Activated CD4-positive, alpha-beta T cell treated with anti-CD3 and anti-CD28 coated beads, Interleukin-2, amount 50 U/mL, for 16 hours (primary cell): ENCODE data around the gene EPN2.

Experiments
- DNase-seq: peaks from one replicate; pipeline ENCODE4 v3.0.0-alpha.2; 2020

The EPN2 gene

GRCh38 chr17:19296786-19297778, 59.9 kb downstream of the EPN2 start:
- DNase-seq: no peak

- DNase-seq: no peak
Observed at GRCh38 chr17:19298569-19299213, 61.5 kb downstream of the EPN2 start.

GRCh38 chr17:19299214-19299747, 62.1 kb downstream of the EPN2 start:
- DNase-seq: no peak

GRCh38 chr17:19299866-19300265, 62.7 kb downstream of the EPN2 start:
- no peak for DNase-seq

GRCh38 chr17:19301274-19301951, 64.2 kb downstream of the EPN2 start:
- no peak for DNase-seq

- DNase-seq: no peak
Observed at GRCh38 chr17:19301973-19302372, 64.8 kb downstream of the EPN2 start.

- DNase-seq: no peak
Observed at GRCh38 chr17:19302791-19303331, 65.7 kb downstream of the EPN2 start.

GRCh38 chr17:19303367-19303776, 66.2 kb downstream of the EPN2 start:
- no peak for DNase-seq

- DNase-seq: no peak
Observed at GRCh38 chr17:19304209-19304608, 67.0 kb downstream of the EPN2 start.

- no peak for DNase-seq
Observed at GRCh38 chr17:19304751-19305150, 67.6 kb downstream of the EPN2 start.

GRCh38 chr17:19305256-19305655, 68.1 kb downstream of the EPN2 start:
- peak; percentile 56 for DNase-seq

- DNase-seq: no peak
Observed at GRCh38 chr17:19305761-19306159, 68.6 kb downstream of the EPN2 start.

GRCh38 chr17:19306160-19307111, 69.3 kb downstream of the EPN2 start:
- peak; percentile 80 for DNase-seq

GRCh38 chr17:19307521-19307920, 70.4 kb downstream of the EPN2 start:
- no peak for DNase-seq

GRCh38 chr17:19308398-19308797, 71.2 kb downstream of the EPN2 start:
- DNase-seq: no peak

GRCh38 chr17:19309701-19310100, 72.5 kb downstream of the EPN2 start:
- DNase-seq: no peak

GRCh38 chr17:19310151-19310550, 73.0 kb downstream of the EPN2 start:
- no peak for DNase-seq

GRCh38 chr17:19311016-19311415, 73.8 kb downstream of the EPN2 start:
- no peak for DNase-seq

GRCh38 chr17:19311421-19312215, 74.5 kb downstream of the EPN2 start:
- no peak for DNase-seq

- DNase-seq: no peak
Observed at GRCh38 chr17:19312406-19312805, 75.2 kb downstream of the EPN2 start.
